Raji (cell line): ENCODE results near the gene PROZ.

Experiments
- POLR2A ChIP-seq: IDR thresholded peaks from 2 replicates; pipeline ENCODE4 v1.6.1; 2011; ENCODE audit warnings: low read depth, low read length, control low read depth; ENCODE audit not compliant: insufficient read depth

The PROZ gene

DNA sequence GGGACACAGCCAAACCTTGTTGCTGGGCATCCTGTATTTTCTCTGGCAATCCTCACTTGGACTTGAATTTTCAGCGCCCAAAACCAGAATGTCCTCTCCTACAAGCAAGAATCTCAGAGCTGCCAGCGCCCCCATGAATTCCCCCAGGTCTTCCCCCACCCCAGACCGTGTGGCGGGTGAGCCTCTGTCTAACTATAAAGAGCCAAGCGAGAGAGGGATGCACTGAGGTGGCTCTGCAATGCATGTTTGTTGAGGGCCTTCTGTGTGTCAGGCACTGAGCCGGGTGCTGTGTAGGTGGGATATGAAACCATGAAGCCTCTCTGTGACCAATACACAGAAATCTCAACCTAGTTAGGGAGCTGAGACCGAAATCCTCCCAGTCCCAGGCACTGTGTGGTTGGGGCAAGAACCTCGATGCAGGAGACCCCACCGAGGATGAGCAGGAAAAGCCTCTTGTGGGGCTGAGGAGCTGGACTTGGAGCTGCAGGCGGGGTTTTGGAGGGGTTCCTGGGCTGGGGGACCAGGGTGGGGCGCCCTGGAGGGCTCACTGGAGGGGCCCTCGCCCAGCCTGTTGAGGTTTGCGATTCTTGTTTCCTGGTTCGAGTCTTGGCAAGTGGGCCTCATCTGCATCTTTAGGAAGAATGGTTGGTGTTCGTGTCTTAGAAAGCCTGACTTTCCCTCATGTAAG, 12.4 kb upstream of the PROZ start:
- TF ChIP-seq POLR2A: no peak

DNA sequence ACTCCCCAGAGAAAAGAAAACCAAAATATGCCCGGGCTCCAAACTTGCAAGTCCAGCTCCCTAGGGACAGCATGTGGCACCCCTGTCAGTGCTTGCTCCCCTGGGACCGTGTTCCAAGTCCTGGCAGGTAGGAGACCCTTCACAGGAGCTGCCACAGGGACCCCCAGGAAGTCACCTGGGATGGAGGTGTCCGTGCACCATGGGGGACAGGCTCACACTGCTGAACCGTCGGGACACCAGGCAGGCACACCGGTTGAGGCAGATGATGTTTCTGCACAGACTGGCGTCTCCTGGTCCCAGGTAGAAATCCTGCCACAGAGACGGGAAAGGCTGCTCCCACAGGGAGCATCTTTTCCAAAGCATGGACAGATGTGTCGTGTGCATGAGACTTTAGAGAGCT, 11.7 kb upstream of the PROZ start:
- TF ChIP-seq POLR2A: no peak

DNA sequence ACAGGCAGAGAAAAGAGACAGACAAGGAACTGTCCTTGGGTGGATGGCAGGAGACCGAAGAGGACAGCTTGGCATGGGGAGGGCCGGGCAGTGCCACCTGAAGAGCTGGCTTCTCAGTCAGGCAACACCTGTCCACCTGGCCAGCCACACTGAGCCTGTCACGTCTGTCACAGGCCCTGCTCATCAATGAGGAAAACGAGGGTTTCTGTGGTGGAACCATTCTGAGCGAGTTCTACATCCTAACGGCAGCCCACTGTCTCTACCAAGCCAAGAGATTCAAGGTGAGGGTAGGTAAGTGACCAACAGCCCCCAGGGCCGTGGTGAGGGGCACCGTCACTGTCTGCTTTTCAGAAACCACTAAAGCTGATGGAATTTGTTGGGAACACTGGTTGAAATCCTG, 11.2 kb upstream of the PROZ start:
- no peak for TF ChIP-seq POLR2A

DNA sequence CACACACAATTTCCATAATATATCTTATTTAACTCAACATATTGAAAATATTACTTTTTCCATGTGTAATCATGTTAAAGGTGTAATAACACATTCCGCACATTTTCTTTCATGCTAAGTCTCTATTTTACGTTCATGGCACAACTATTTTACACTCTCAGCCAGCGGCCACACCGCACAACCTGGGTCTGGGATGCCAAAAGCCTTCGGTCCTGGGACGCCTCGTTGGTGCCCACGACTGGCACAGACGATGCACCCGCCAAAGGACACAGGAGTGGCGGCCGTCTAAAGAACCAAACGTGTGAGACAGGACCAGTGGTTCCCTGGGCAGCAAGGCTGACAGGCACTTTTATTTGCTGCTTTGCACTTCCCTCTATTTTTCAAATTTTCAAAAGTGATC, 10.0 kb upstream of the PROZ start:
- TF ChIP-seq POLR2A: no peak

DNA sequence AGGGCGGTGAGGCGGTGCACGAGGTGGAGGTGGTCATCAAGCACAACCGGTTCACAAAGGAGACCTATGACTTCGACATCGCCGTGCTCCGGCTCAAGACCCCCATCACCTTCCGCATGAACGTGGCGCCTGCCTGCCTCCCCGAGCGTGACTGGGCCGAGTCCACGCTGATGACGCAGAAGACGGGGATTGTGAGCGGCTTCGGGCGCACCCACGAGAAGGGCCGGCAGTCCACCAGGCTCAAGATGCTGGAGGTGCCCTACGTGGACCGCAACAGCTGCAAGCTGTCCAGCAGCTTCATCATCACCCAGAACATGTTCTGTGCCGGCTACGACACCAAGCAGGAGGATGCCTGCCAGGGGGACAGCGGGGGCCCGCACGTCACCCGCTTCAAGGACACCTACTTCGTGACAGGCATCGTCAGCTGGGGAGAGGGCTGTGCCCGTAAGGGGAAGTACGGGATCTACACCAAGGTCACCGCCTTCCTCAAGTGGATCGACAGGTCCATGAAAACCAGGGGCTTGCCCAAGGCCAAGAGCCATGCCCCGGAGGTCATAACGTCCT, 9.4 kb upstream of the PROZ start:
- TF ChIP-seq POLR2A: no peak

DNA sequence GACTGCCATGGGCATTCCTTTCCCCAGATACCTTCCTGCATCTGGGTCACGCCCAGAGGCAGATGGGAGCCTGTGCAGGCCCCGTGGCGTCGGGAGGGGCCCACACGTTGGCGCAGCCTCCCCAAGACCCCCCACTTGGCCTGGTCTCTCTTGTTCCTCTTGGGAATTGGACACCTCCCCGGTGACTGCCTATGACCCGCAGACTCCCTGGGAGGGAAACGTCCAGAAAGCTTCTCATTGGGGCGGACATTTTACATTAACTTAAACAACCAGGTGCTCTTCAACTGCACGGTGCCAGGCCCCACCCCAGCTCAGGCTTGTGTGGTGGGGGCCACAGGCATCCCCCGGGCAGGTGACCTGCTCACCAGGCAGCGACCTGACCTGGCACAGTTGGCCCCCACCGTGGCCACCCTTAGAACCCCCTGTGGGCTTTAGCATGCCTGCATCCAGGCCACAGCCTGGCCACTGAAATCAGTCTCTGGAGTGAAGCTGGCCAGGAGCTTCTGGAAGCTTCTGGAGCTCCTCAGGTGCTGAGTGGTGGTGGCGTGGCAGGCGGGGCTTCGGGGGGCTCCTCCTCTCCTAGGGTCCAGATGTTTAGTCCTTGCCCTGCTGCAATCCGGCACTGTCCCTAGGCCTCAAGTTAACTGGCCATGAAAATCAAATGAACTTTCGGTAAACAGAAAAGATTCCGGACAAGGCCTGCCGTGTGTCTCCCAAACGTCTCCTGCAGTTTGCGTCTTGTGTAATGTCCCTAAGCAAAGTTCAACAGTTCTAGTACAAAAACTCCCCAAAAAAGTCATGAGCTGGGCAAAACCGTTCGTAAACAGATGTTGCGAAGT, 8.5 kb upstream of the PROZ start:
- TF ChIP-seq POLR2A: no peak

DNA sequence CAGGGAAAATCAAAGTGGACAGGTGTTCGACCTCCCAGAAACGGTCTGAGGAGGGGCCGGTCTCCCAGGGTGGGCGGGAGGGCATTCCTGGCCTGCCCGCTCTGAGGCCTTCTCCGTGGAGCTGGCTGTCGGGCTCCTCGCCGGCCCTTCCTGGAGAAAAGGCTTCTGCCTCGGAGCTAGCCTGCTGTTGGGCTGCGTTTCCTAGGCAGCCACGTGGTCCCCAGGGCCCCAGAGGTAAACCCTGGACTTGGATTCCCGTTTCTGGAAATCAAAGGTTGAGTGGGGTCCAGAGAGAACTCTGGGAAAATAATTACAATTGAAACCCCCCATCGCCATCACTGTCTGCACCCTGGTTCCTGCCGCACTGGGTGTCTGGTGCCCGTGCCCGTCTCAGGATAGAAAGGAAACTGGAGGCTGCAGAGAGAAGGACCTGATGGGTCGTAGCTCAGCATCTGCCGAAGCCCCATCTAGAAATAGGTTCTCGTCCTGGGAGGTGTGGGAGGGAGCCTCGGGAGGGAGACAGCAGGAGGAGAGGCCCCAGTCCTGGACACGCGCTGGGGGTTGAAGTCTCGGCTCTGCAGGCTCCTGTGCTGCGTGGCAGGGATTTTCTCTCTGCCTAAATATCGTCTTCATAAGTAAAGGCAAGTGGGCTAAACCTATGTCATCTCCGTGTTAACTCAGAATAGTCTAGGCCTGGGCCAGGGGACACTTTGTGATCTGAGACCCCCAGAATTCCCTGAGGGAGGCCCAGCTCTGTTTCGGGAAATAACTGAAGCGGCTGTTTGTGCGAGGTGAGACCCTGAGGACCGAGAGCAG, 7.7 kb upstream of the PROZ start:
- no peak for TF ChIP-seq POLR2A

DNA sequence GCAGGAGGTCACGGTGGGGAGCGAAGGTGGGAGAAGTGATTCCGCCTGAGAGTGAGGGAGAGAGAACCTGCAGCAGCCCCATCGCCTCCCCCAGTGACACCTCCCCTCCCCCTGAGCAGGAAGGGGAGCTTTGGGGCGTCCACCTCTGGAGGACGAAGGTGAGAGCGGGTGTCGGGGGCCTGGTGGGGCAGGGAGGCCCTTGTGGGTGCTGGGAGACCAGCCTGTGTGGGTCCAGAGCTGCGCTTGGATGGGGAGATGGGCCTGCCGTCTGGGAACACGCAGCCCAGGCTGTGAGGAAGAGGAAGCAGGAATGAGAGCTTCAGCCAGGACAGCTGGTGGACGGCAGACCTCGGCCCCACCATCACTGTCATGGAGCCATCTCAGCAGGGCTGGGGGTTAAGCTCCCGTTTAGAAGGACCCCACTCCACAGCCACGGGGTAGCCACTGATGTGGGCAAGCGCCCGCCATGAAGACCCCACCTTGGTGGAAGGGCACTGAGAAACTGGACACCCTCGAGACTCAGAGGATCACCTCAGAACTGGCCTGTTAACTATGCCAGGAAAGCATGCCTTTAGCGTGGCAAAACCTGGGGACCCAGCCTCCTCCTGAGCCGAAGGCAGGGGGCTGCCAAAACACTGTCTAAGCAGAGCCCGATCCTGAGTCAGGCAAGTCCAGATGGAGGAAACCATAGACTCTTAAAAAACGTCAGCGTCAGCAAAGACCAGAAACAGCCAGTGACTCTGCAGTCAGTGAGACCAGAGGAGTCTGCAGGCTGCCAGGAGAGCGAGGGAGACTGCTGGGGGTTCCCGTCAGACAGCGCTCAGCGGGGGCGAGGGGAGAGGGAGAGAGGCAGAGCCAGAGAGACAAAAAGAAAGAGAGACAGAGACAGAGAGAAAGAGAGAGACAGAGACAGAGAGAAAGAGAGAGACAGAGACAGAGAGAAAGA, 6.4 kb upstream of the PROZ start:
- no peak for TF ChIP-seq POLR2A

DNA sequence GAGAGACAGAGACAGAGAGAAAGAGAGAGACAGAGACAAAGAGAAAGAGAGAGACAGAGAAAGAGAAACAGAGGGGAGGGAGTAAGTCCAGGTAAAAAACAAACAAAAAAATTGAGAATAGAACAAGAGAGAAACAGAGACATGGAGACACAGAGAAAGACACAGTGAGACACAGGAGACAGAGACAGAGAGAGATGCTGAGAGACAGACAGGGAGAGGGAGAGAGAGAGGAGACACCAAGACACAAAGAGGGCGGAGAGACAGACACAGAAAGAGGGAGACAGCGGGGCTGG, 5.8 kb upstream of the PROZ start:
- TF ChIP-seq POLR2A: no peak

DNA sequence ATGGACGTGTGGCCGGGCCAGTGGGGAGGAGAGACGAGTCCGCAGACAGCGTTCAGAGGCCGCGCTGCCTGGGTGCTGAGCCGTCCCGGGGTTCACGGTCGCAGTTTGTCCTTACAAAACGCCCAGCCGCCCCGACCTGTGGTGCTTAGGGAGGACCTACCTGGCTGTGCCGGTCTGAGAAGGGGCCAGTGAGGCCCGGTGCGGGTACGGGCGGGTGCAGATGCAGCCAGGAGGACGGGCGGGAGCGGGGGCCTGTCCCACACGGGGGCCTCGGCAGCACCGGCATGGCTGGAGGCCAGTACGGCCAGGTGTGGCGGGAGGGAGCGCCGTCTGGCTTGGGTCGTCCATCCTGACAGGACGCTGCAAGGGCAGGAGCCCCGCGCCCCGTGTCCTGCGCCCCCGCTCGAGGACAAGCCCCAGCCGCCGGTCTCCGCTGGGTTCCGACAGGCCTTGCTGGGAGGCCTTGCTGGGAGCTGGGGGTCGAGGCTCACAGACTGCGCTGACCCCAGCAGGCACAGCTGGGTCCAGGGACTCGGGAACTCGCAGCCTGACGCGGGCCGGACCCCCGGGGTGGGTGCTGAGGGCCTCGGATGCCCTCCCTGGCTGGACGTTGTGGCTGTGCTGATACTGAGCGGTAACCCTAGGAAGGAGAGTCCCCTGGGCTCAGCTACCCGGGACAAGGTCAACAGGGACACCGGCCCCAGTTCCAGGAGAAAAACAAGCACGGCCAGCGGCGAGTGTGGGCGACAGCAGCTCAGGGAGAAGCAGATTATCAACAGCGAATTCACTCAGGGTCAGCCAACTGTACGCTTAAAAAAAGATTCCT, 5.3 kb upstream of the PROZ start:
- no peak for TF ChIP-seq POLR2A

DNA sequence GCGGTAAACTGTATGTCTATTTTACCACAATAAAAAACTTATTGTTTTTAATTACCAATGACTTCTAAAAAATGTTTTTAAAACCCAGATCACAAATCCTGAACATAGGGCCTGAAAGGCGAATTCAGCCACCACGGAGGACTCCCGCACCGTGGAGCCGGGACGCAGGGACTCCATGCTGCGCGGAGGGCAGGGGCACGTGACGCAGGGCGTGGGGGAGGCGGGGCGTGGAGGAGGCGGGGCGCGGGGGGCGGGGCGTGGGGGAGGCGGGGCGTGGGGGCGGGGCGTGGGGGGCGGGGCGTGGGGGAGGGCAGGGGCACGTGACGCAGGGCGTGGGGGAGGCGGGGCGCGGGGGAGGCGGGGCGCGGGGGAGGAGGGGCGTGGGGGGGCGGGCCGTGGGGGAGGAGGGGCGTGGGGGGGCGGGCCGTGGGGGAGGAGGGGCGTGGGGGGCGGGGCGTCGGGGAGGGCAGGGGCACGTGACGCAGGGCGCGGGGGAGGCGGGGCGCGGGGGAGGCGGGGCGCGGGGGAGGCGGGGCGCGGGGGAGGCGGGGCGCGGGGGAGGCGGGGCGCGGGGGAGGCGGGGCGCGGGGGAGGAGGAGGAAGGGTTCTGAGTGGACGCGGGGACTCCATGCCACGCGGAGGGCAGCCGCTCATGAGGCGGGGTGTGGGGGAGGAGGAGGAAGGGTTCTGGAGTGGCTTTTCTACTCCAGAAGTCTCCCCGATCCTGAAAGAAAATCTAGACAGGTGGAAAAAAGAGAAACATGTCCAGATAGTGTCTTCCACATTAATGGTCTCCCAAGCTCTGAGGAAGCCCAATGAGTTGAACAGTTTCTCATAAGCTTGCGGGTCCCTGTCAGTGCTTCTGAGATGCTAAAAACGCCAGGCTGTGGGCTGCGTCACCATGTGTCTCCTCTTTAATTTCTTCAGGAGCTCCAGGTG, 4.4 kb upstream of the PROZ start:
- no peak for TF ChIP-seq POLR2A

DNA sequence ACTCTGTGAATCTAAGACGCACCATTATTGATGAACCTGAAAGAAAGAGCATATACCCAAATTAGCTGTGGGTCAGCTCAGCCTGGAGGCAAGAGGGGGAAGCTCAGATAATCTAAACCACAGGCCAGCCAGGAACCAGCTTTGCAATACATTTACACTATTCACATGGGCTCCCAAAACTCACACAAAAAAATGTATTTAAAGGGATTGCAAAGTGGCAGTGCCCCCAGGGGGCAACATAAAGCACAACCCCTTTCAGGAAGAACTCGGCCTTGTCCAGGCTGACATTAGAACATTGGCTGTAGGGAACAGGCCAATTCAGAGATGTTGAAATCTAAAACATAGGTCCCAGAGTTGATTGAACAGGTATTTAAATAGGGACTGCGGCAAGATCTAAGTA, 3.2 kb upstream of the PROZ start:
- TF ChIP-seq POLR2A: no peak
